Activated T-helper 17 cell treated with anti-CD3 and anti-CD28 coated beads, Interleukin-2, amount 50 U/mL, for 72 hours (primary cell): ENCODE results near the gene CLPTM1. TPM values are rescaled to one million over a fixed set of nuclear protein-coding genes. Genes with fewer than 3 reads are reported as not detected.
"Not testable (repeated sequence)": the region's sequence is repeated elsewhere in the genome, so short reads cannot be mapped to it uniquely, and the experiment has no call there.

Experiments used
- ATAC-seq: fragments of 150-1000 bp; cut with Tn5 transposase; replicated peaks from 2 replicates; pipeline ENCODE4 v1.10.0; 2021; ENCODE audit warnings: mild to moderate bottlenecking, moderate library complexity
- H3K27ac Mint-ChIP-seq: one replicate; pipeline ENCODE4 v1.8.0; 2022; ENCODE audit warnings: mixed read lengths
- H3K27me3 Mint-ChIP-seq: one replicate; pipeline ENCODE4 v1.8.0; 2022; ENCODE audit warnings: mixed read lengths
- H3K36me3 Mint-ChIP-seq: one replicate; pipeline ENCODE4 v1.8.0; 2022; ENCODE audit warnings: low read depth, mild to moderate bottlenecking, mixed read lengths
- H3K4me1 Mint-ChIP-seq: one replicate; pipeline ENCODE4 v1.8.0; 2022; ENCODE audit warnings: mixed read lengths
- H3K4me3 Mint-ChIP-seq: one replicate; pipeline ENCODE4 v1.8.0; 2022; ENCODE audit warnings: mild to moderate bottlenecking, mixed read lengths
- H3K9me3 Mint-ChIP-seq: one replicate; pipeline ENCODE4 v1.8.0; 2022; ENCODE audit warnings: mixed read lengths
- total RNA-seq, 2 donors: library from RNA; stranded (reverse); gene quantifications; one replicate each; pipeline ENCODE4 v1.2.3, GENCODE V29; 2022

CLPTM1 gene
- total RNA-seq, 2 donors from 2014 or later = 60.2 to 80.5 TPM

- Mint-ChIP-seq H3K27me3 (peaks cover 15% of the 10 kb centered on the region), H3K4me3 (no peak overlapping the region), H3K9me3 (no peaks in the 10 kb centered on the region), H3K27ac (no peak overlapping the region), H3K36me3 (no peaks in the 10 kb centered on the region), H3K4me1 (no peaks in the 10 kb centered on the region)
- no peak for ATAC-seq
Observed at GRCh38 chr19:44925114-44925891, 29.9 kb upstream of the CLPTM1 start.

GRCh38 chr19:44926245-44927077 lies 28.7 kb upstream of the CLPTM1 start:
- H3K36me3 Mint-ChIP-seq, H3K9me3 Mint-ChIP-seq, H3K4me1 Mint-ChIP-seq: not testable (repeated sequence)
- H3K27me3 Mint-ChIP-seq = peaks cover 15% of the 10 kb centered on the region
- peak overlapping the region; percentile 68 for H3K4me3 Mint-ChIP-seq
- peak; percentile 21 for ATAC-seq
- peak overlapping the region; percentile 58 for H3K27ac Mint-ChIP-seq

- Mint-ChIP-seq H3K27ac (no peak overlapping the region), H3K27me3 (peaks cover 15% of the 10 kb centered on the region), H3K4me3 (no peak overlapping the region), H3K36me3 (no peaks in the 10 kb centered on the region), H3K9me3 (no peaks in the 10 kb centered on the region), H3K4me1 (no peaks in the 10 kb centered on the region)
- no peak for ATAC-seq
Observed at GRCh38 chr19:44927746-44928145, 27.4 kb upstream of the CLPTM1 start.

- Mint-ChIP-seq H3K4me3 (no peak overlapping the region), H3K36me3 (no peaks in the 10 kb centered on the region), H3K27me3 (peaks cover 14% of the 10 kb centered on the region), H3K4me1 (no peaks in the 10 kb centered on the region), H3K27ac (no peak overlapping the region), H3K9me3 (no peaks in the 10 kb centered on the region)
- no peak for ATAC-seq
Observed at GRCh38 chr19:44930088-44930487, 25.1 kb upstream of the CLPTM1 start.

- no peak for ATAC-seq
- H3K4me1 Mint-ChIP-seq = no peaks in the 10 kb centered on the region
- H3K27ac Mint-ChIP-seq = no peak overlapping the region
- H3K27me3 Mint-ChIP-seq = peaks cover 3% of the 10 kb centered on the region
- no peak overlapping the region for H3K4me3 Mint-ChIP-seq
- no peaks in the 10 kb centered on the region for H3K9me3 Mint-ChIP-seq
- no peaks in the 10 kb centered on the region for H3K36me3 Mint-ChIP-seq
Observed at GRCh38 chr19:44931541-44931940, 23.6 kb upstream of the CLPTM1 start.

GRCh38 chr19:44939668-44940067 lies 15.5 kb upstream of the CLPTM1 start:
- Mint-ChIP-seq H3K36me3 (no peaks in the 10 kb centered on the region), H3K27ac (no peak overlapping the region), H3K4me1 (no peaks in the 10 kb centered on the region)

DNA sequence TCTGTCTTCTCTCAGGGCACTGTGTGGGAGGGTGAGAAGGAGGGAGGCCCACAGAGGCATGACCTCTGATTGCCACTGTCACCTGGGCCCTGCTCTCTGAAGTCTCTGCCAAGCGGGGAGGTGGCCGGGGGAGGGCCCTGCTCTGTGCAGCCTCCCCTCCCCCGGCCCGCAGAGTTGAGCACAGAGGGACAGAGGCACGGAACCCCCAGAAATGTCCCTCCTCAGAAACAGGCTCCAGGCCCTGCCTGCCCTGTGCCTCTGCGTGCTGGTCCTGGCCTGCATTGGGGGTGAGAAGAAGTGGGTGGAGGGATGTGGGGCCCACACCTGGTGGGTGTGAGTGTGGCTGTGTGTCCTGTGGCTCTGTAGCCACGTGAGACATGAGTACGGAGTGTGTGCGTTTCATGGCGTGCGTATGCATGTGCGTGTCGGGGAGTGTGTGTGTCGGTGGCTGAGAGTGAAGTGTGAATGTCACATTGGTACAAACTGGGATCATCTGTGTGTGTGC lies 13.1 kb upstream of the CLPTM1 start, which contains the start of gene APOC4:
Gene APOC4 (plus strand): TSS at position 171 of the 505 bp plus-strand sequence. CDS start 41 bp downstream, at position 212.
- Mint-ChIP-seq H3K27ac (no peak within 1 kb of the TSS), H3K4me3 (no peak within 1 kb of the TSS), H3K27me3 (no peaks in the 10 kb centered on the region), H3K36me3 (no peaks in the 10 kb centered on the region), H3K9me3 (no peaks in the 10 kb centered on the region), H3K4me1 (no peaks in the 10 kb centered on the region)
- no peak for ATAC-seq

More at GRCh38 chr19:44939668-44940067, 15.5 kb upstream of the CLPTM1 start:
- Mint-ChIP-seq H3K9me3 (no peaks in the 10 kb centered on the region), H3K27me3 (no peaks in the 10 kb centered on the region), H3K4me3 (no peak overlapping the region)
- no peak for ATAC-seq

DNA sequence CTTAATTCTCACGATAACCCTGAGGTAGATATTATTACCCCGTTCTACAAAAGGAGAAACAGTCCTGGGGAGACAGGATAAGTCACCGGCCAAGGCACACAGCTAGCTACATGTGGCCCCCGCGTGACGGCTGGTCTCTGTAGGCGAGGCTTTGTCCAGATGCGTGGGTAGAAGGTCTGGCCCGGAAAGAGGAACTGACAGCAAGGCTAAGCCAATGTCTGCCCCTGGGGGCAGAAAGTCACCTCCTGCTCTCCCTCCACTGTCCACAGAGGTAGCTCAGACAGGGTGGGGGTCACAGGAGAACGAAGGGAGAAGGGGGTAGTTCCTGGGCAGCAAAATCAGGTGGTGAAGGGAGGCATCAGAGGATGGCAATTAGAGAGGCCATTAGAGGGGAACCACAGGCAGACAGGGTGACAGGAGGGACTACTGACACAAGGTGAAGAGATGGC lies 11.4 kb upstream of the CLPTM1 start:
- Mint-ChIP-seq H3K27ac (no peak overlapping the region), H3K36me3 (no peaks in the 10 kb centered on the region), H3K4me1 (no peaks in the 10 kb centered on the region), H3K4me3 (no peak overlapping the region), H3K27me3 (no peaks in the 10 kb centered on the region), H3K9me3 (no peaks in the 10 kb centered on the region)
- no peak for ATAC-seq

GRCh38 chr19:44947041-44947581 lies 8.1 kb upstream of the CLPTM1 start:
- H3K4me1 Mint-ChIP-seq = no peaks in the 10 kb centered on the region
- H3K4me3 Mint-ChIP-seq = no peak overlapping the region
- no peak for ATAC-seq
- H3K27ac Mint-ChIP-seq = no peak overlapping the region
- no peaks in the 10 kb centered on the region for H3K36me3 Mint-ChIP-seq
- H3K27me3 Mint-ChIP-seq = no peaks in the 10 kb centered on the region
- H3K9me3 Mint-ChIP-seq = no peaks in the 10 kb centered on the region

DNA sequence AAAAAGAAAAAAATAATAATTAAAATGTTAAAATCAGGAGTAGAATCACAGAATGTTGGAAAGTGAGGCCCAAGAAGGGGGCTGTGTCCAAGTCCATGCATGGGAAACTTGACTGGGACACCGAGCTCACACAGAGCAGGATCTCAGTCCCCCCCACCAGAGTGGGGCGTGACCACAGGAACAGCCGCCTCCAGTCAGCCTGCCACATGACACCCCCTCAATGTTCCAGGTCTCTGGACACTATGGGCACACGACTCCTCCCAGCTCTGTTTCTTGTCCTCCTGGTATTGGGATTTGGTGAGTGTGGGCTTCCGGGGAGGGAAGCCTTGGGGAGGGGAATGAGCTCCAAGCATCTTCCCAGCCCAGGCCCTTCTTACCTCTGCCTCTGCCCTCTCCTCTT lies 6.9 kb upstream of the CLPTM1 start:
- ATAC-seq = no peak
- no peaks in the 10 kb centered on the region for H3K36me3 Mint-ChIP-seq
- no peaks in the 10 kb centered on the region for H3K9me3 Mint-ChIP-seq
- no peaks in the 10 kb centered on the region for H3K27me3 Mint-ChIP-seq
- no peaks in the 10 kb centered on the region for H3K4me1 Mint-ChIP-seq
- no peak overlapping the region for H3K27ac Mint-ChIP-seq
- H3K4me3 Mint-ChIP-seq = no peak overlapping the region

GRCh38 chr19:44948763-44949374 lies 6.3 kb upstream of the CLPTM1 start:
- Mint-ChIP-seq H3K27ac (no peak overlapping the region), H3K27me3 (no peaks in the 10 kb centered on the region), H3K36me3 (no peaks in the 10 kb centered on the region), H3K9me3 (no peaks in the 10 kb centered on the region), H3K4me3 (no peak overlapping the region), H3K4me1 (no peaks in the 10 kb centered on the region)
- ATAC-seq = no peak

GRCh38 chr19:44949550-44949949 lies 5.6 kb upstream of the CLPTM1 start:
- Mint-ChIP-seq H3K36me3 (peaks cover 2% of the 10 kb centered on the region), H3K4me3 (no peak overlapping the region), H3K4me1 (no peaks in the 10 kb centered on the region), H3K27ac (no peak overlapping the region), H3K27me3 (no peaks in the 10 kb centered on the region), H3K9me3 (no peaks in the 10 kb centered on the region)
- no peak for ATAC-seq

GRCh38 chr19:44951179-44952159 lies 3.7 kb upstream of the CLPTM1 start:
- ATAC-seq = no peak
- H3K27me3 Mint-ChIP-seq = no peaks in the 10 kb centered on the region
- peaks cover 6% of the 10 kb centered on the region for H3K4me1 Mint-ChIP-seq
- no peak overlapping the region for H3K27ac Mint-ChIP-seq
- peaks cover 8% of the 10 kb centered on the region for H3K36me3 Mint-ChIP-seq
- no peaks in the 10 kb centered on the region for H3K9me3 Mint-ChIP-seq
- no peak overlapping the region for H3K4me3 Mint-ChIP-seq
